GM18502 (cell line): ENCODE results near the gene GPR139.

Experiments used
- ATAC-seq: cut with Tn5 transposase; IDR thresholded peaks from one replicate; pipeline ENCODE4 v1.9.1; 2021; ENCODE audit warnings: mild to moderate bottlenecking; ENCODE audit not compliant: unreplicated experiment, poor library complexity

The GPR139 gene

GRCh38 chr16:20073203-20074098, at the start of gene GPR139:
Gene GPR139 (minus strand): TSS chr16:20073890. CDS start chr16:20073616, 274 bp downstream.
- ATAC-seq: no peak

GRCh38 chr16:20122011-20122410, 48.3 kb upstream of the GPR139 start:
- ATAC-seq: no peak

- no peak for ATAC-seq
Measured at GRCh38 chr16:20114356-20114755, 40.7 kb upstream of the GPR139 start.

GRCh38 chr16:20111143-20111542, 37.5 kb upstream of the GPR139 start:
- ATAC-seq: no peak

- ATAC-seq: no peak
Measured at GRCh38 chr16:20107083-20107482, 33.4 kb upstream of the GPR139 start.

- ATAC-seq: no peak
Measured at GRCh38 chr16:20104563-20105183, 31.0 kb upstream of the GPR139 start.

GRCh38 chr16:20102521-20102920, 28.8 kb upstream of the GPR139 start:
- ATAC-seq: no peak

GRCh38 chr16:20102021-20102420, 28.3 kb upstream of the GPR139 start:
- no peak for ATAC-seq

- no peak for ATAC-seq
Measured at GRCh38 chr16:20099375-20099774, 25.7 kb upstream of the GPR139 start.

GRCh38 chr16:20094157-20094556, 20.5 kb upstream of the GPR139 start:
- no peak for ATAC-seq

GRCh38 chr16:20089246-20089965, 15.7 kb upstream of the GPR139 start:
- ATAC-seq: no peak

GRCh38 chr16:20084624-20085226, 11.0 kb upstream of the GPR139 start:
- ATAC-seq: no peak

GRCh38 chr16:20079106-20079505, 5.4 kb upstream of the GPR139 start:
- ATAC-seq: no peak

GRCh38 chr16:20075243-20075642, 1.6 kb upstream of the GPR139 start:
- no peak for ATAC-seq

- no peak for ATAC-seq
Measured at GRCh38 chr16:20074099-20074991, 655 bp upstream of the GPR139 start.

- no peak for ATAC-seq
Measured at GRCh38 chr16:20072874-20073202, 852 bp downstream of the GPR139 start.

- ATAC-seq: no peak
Measured at GRCh38 chr16:20072146-20072873, 1.4 kb downstream of the GPR139 start.

- no peak for ATAC-seq
Measured at GRCh38 chr16:20064931-20065330, 8.8 kb downstream of the GPR139 start.

GRCh38 chr16:20064520-20064919, 9.2 kb downstream of the GPR139 start:
- ATAC-seq: no peak
